ENCODE results near the gene NPEPL1.
"Not testable (repeated sequence)": the region's sequence is repeated elsewhere in the genome, so short reads cannot be mapped to it uniquely, and the experiment has no call there.

Gene NPEPL1

DNA sequence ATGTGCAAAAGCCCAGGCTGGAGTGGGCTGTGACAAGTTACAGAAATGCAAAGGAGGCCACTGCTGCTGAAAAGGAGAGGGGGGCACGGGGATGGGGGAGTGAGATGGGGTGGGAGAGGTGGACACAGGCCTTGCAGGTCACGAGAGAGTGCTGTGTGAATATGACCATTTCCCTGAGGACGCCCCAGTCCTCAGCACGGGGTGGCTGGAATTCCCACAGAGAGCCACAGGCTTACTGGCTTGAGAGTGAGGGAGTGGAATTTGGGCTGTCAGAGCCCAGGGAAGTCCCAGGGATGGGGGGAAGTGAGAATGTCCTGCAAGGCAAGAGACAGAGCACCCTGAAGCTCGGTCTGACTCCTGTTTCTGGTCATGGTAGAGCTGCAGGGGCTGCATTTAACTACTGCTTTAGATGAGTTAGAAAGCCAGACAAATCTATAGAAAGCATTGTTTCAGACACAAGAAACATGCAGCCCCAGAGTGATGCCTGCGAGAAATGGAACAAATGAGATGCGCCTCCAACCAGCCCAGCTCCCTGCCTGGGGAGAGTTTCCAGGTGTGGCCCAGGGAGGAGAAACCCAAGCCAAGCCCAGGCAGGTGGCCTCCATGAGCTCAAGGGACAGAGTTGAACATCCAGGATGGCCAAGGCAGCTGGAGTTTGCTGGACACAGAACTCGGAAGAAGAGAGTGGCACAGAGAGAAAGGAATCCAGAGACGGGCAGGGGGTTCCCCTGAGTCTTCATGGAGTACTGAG is 30.5 kb downstream of the NPEPL1 start:
- DNase-seq (ENCODE audit: low read depth, low spot score) = no peak
- no peak overlapping the region for H3K27ac ChIP-seq

DNA sequence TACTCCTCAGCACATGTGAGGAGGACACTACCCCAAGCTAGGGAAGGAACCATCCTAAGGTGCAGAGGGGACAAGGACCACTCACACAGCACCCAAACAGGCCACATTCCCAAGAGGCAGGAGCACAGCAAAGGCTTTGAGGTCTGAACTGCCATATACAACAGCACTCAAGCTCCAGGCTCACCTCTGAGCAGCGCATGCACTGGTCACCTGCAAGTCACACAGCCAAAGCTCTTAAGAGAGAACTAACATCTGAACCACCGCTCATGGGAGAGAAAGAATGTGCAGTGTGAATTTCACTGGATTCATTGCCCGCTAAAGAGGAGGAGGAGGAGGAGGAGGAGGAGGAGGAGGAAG is 31.0 kb downstream of the NPEPL1 start:
- no peak for DNase-seq (ENCODE audit: low read depth, low spot score)
- no peak overlapping the region for H3K27ac ChIP-seq

DNA sequence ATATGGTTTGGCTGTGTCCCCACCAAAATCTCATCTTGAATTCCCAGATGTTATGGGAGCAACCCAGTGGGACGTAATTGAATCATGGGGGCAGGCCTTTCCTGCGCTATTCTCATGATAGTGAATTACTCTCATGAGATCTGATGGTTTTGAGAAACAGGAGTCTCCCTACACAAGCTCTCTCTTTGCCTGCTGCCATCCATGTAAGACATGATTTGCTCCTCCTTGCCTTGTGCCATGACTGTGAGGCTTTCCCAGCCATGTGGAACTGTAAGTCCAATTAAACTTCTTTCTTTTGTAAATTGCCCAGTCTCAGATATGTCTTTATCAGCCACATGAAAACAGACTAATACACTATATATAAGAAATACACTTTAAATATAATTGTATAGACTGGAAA is 33.6 kb downstream of the NPEPL1 start:
- DNase-seq (ENCODE audit: low read depth, low spot score); H3K27ac ChIP-seq: not testable (repeated sequence)

DNA sequence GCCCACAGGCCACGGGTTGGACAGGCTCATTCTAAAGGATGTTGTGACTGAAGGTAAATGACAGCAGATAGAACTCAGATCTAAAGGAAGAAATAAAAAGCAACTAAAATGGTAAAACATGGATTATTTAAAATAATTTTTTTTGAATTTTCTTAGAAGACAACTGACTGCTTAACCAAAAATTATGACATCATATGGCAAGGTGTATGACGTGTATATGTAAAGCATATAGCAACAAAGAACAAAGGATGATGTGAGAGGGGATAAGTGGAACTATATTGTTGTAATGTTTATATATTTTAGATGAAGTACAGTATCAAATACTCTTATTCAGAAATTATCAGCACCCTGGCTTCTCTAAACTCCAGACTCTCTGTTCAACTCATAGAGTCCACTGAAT is 38.6 kb downstream of the NPEPL1 start:
- DNase-seq (ENCODE audit: low read depth, low spot score) = no peak
- no peak overlapping the region for H3K27ac ChIP-seq

DNA sequence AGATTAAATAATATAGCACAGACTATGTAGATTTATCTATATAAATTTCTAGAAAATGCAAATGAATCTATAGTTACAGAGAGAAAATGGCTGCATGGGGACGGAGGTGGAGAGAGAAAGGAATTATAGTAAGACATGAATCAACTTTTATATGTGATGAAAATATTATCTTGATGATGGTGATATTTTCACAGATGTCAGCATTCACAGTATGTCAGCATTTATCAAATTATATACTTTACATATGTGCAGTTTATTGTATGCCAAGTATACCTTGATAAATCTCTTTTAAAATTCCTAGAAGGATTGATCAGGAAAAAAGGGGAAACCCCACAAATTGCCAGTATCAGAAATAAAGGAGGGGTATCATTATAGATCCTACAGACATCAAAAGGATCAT is 44.6 kb downstream of the NPEPL1 start:
- DNase-seq (ENCODE audit: low read depth, low spot score) = no peak
- no peak overlapping the region for H3K27ac ChIP-seq

DNA sequence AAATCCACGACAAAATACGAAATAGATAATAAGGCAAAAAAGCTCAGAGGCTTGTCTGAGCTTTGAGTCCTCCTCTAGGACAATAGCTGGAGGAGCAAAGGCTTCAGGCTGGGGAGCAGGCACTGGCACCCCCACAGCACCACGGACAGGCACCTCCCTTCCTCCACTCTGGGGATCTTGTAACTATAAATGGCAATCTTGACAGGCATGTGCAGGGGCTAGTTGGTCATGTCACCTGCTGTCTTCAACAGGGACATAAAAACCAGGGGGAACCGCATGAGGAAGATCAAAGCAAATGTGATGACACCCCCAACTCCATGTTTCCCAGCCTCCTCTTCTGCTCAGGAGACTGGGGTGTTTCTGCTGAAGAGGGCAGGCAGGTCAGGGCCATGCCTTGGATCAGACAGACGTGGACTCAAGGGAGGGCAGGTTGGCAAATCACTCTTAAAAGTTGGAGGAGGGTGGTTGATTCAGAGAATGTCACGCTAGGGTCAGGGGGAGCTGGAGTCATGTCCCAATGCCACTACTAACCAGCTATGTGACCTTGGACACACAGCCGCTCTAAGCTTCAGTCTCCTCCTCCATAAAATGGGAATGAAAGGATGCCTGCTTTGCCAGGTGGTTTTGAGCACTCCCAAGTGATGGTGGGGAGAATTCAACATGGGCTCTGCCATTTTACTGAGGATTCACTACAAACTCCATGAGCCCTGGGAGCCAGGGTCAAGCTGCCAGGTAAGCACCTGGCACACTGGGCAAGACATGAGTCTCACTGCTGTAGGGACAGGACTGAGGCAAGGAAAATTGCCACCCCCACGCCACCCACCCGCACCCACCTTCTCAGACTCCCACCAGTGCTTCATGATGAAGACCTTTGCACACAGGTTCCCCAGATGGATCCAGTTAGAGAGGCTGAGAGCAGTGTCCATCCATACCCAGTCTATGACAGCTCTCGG is 48.0 kb downstream of the NPEPL1 start:
- H3K27ac ChIP-seq = no peak overlapping the region
- no peak for DNase-seq (ENCODE audit: low read depth, low spot score)

DNA sequence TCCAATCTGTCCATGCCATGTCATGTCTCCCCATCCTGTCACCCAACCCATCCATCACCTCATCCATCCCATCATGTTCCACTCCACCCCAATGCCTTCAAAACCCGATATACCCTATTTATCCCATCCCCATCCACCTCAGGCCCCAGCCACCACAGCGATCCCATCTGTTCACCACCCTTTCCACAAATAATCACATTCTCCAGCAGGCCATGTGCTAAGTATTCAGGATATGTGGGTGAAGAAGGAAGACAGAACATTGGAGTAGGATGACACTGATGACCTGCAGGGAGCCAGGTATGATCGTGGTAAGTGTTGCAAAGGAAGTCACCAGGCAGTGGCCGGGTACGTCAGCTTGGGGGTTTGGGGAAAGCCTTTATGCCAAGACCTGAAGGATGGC is 48.8 kb downstream of the NPEPL1 start:
- no peak for DNase-seq (ENCODE audit: low read depth, low spot score)
- no peak overlapping the region for H3K27ac ChIP-seq

DNA sequence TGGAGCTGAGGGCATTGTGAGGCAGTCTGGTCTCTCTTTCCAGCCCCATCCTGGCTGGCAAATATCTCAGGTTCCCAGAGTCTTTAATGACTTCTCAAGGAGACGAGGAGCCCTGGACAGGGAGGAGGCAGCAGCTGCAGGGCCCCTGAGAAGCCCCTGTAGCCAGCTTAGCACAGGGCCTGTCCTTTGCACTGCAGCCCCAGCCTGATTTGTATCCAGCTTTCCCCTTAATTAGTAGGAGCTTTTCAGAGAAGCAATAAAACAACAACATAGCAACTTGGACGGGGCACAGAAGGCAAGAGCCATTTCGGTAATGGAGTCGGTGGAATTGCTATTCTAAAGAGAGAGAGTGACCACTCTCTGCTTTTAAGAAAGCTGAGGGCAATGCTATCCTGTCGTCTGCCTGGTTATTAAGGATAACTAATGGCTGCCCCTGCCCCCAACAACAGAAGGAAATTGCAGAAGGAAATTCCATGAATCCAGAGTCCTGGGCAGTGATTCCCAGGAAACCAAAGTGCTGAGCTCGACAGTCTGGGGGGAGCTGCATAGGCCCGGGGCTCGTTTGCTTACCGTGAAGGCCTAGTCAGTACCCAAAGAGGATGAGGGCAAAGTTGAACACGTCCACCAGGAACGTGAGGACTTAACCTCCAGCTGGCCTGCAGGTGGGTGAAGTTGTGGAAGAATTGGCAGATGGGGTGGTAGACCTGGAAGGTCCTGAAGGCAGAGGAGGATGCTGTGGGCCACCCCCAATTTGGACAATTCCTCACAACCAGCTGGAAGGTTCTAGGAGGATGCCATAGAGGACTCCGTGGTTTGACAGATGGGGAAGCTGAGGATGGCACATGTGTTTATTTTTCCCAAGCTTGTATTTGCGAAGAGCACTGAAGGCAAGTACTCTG is 50.3 kb downstream of the NPEPL1 start:
- H3K27ac ChIP-seq = no peak overlapping the region
- no peak for DNase-seq (ENCODE audit: low read depth, low spot score)

DNA sequence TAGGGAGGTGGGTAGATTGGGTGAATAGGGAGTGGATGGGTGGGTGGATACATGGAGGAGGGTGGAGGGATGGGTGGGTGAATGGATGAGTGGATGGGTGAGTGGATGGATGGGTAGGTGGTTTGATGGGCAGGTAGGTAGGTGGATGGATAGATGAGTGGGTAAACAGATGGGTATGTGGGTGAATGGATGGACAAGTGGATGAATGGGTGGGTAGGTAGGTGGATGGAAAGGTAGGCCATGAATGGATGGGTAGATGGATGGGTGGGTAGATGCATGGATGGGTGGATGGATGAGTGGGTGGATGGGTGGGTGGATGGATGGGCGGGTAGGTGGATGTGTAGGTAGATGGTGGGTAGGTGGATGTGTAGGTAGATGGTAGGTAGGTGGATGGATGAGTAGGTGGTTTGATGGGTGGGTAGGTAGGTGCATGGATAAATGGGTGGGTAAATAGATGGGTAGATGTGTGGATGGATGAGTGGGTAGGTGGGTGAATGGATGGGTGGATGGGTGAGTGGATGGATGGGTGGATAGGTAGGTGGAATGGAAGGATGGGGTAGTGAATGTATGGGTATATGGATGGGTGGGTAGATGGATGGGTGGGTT is 51.4 kb downstream of the NPEPL1 start:
- H3K27ac ChIP-seq = no peak overlapping the region

DNA sequence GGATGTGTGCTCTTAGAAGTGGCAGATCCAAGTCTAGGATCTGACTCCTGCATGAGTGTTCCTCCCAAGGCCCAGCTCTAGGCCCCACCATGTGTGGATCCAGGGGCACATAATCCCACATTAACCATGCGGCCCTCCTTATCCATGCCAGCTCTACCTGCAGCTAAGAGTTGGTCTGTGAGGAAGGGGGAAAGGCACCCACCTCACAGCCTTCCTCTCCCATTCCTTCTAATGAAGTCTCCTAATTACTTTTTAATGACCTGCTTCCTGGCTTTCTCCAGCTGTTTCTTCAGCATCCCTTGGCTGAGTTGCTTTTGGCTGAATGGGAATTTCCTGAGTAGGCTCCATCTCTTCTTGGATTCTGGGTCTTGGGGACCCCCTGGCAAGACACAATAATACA is 52.2 kb downstream of the NPEPL1 start:
- no peak for DNase-seq (ENCODE audit: low read depth, low spot score)
- no peak overlapping the region for H3K27ac ChIP-seq

More for the DNA sequence above, 51.4 kb downstream of the NPEPL1 start:
- no peak for DNase-seq (ENCODE audit: low read depth, low spot score)

DNA sequence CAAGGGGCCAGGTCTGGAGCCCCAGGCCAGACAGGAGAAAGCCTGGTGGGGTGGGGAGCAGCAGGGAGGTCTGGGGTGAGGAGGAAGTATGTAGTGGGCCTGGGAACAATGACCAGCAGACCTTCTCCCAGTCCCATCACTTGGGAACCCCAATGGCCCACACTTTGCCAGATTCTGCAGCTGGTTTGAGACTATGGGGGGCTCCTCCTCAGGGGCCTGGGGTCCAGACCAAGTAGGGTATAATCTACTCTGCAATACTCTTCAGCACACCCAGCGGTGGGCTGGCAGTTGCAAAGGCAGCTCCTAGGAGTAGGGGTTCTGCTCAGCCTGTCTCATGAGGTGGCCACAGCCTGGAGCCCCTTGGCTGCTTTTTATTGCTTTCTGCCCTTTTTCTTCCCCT is 52.8 kb downstream of the NPEPL1 start:
- no peak overlapping the region for H3K27ac ChIP-seq
- DNase-seq (ENCODE audit: low read depth, low spot score) = no peak

DNA sequence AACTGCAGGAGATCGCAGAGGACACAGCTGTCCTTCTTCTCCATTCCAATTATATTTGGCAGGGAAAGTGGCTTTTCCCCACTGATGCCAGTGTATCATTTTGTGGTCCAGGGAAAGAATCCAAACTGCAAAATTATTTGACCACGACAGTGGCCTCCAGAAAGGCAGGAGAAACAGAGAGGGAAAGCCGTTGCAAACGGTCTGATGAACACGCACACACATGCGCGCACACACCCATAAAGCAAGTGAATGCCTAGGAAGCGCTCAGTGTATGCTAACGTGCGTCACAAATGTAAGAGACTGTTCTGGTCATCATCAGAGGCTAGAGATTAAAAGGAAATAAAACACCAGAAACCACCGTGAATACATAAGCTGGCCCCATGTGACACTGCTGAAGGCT is 54.0 kb downstream of the NPEPL1 start:
- no peak for DNase-seq (ENCODE audit: low read depth, low spot score)
- no peak overlapping the region for H3K27ac ChIP-seq

DNA sequence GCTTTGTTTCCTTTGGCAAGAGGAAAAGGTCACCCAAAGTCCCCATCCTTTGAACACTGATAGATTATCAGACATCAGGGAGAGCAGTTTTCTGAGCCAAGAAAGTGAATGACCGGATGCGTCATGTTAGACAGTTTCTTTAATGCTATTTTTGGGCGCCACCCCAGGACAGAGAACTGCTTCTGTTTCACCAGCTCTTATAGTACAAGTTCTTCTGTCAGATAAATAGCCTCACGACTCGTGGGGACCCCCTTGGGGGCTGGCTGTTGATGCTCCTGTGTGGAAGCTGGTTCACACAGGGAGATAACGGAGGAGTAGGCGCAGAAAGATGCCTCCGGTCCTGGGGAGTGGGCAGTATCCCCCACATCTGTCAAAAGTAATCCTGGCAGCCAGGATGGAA is 54.6 kb downstream of the NPEPL1 start:
- no peak overlapping the region for H3K27ac ChIP-seq
- no peak for DNase-seq (ENCODE audit: low read depth, low spot score)

DNA sequence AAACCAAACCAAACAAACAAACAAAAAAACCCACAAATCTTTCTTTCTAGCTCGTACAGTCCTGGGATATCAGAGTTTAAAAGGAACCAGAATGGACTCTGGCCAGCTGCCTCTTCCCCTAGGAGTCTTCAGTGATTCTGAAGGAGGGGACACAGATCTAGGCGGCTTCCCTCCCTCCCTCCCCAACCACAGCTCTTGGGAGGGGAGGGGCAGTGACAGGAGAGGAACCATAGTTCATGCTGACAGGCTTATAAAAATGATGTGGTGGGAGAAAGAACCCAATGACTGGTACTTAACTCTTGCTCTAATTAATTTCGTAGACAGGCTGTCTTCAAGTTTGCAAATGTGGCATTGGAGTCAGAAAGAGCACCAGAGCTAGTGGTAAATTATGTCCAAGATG is 56.0 kb downstream of the NPEPL1 start:
- DNase-seq (ENCODE audit: low read depth, low spot score) = no peak
- no peak overlapping the region for H3K27ac ChIP-seq

DNA sequence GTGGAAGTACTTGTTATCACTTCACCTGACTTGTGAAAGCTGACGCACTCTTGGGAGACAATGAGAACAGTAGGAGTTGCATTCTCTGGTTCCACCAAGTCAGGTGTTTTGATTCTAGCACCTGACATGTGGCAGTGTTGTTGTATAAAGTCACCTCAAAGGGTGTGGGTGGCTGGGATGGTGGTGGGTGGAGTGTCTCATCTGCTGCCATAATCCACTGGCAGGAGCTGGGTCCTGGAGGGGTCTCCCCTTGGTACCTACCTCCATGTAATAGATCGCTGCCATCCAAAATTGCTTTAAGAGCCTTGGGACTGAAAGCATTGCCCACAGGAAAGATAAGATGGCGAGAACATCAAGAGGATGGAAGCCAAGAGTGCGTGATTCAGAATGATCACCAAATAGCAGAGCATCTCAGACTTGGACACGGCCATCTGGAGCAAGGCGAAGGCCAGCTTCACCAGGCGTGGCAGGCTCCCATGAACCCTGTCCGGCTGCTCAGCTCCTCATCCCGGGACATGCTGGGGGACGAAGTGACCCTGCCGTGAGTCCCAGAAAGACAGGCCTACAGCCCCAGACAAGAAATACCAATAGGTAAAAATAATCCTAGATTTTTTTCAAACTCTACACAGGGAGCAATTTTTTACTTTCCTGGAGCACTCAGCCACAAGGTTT is 56.6 kb downstream of the NPEPL1 start:
- DNase-seq (ENCODE audit: low read depth, low spot score) = no peak
- H3K27ac ChIP-seq = no peak overlapping the region

DNA sequence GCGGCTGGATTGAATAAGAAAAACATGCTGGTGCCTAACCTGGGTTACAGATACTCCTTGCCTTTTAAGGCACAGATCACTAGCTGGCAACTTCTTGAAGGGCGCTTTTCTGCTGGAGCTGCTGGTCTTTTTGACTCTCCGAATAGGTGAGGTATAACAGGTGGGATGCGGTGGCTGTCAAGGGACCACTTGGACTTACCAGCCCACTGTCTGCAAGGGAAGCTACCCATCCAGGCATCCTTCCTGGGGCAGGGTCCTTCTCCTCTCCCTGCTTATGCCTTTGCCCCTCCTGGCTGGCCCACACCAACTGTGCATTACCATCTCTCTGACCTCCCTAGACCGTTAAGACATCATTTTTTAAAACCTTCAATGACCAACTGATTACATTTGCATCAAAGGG is 57.4 kb downstream of the NPEPL1 start:
- H3K27ac ChIP-seq = no peak overlapping the region
- no peak for DNase-seq (ENCODE audit: low read depth, low spot score)

DNA sequence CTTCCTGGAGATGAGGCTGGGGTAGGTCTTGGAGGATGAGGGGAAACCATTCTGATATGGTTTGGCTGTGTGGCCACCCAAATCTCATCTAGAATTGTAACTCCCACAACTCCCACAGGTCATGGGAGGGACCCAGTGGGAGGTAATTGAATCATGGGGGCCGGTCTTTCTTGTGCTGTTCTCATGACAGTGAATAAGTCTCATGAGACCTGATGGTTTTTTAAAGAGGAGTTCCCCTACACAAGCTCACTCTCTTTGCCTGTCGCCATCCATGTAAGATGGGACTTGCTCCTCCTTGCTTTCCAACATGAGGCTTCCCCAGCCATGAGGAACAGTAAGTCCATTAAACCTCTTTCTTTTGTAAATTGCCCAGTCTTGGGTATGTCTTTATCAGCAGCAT is 58.1 kb downstream of the NPEPL1 start:
- H3K27ac ChIP-seq; DNase-seq (ENCODE audit: low read depth, low spot score): not testable (repeated sequence)

DNA sequence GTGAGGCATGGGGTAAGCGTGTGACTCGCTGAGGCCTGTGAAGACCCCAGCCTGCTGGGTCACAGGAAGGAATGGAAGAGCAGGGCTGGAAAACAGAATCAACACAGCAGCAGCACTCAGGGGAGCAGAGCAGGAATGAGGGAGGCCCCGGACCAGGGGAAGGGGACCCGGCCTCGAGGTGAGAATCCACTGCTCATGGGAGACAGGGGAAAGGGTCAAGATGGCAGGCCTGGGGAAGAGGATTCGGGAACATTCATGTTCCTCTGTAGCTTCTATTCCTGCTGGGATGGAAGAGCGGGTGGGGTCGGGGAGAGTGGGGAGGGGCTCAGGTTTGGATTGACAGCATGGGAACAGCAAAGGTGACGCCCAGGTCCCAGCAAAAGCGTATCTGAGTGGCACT is 59.4 kb downstream of the NPEPL1 start:
- no peak for DNase-seq (ENCODE audit: low read depth, low spot score)
- no peak overlapping the region for H3K27ac ChIP-seq

DNA sequence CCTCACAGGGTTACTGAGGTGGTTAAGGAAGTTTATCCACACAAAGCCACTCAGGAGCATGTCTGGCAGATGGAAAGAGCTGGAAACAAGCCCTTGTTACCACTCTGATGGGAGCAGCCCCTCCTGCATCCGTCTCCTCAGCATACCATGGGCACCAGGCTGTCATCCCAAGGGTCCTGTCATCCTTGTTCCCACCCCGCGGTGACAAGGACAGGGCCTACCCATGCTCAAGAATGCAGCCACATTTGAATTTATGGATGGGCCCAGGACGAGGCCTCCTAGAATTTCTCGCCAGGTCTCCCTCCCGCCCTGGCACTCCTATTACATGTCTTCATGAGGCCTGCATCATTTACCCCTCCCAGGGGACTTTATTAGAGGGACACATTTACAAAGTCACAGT is 60.0 kb downstream of the NPEPL1 start:
- no peak for DNase-seq (ENCODE audit: low read depth, low spot score)
- H3K27ac ChIP-seq = no peak overlapping the region
